HepG2 (cell line): ENCODE measurements around the gene TTC23L. TPM values are rescaled to one million over a fixed set of nuclear protein-coding genes. Genes with fewer than 3 reads are reported as not detected.

Experiments used
- AHR ChIP-seq: IDR thresholded peaks from 2 replicates; pipeline ENCODE4 v1.6.1; 2018; ENCODE audit warnings: missing genetic modification reagents, missing compliant biosample characterization
- ARNTL ChIP-seq: sonication (generic); formaldehyde crosslinking; IDR thresholded peaks from 2 replicates; pipeline ENCODE4 v1.4.0; 2020; ENCODE audit warnings: mild to moderate bottlenecking, missing genetic modification reagents
- ELF1 ChIP-seq: sonication (generic); formaldehyde crosslinking; IDR thresholded peaks from 2 replicates; pipeline ENCODE4 v1.4.0; 2020; ENCODE audit warnings: missing genetic modification reagents
- FOSL2 ChIP-seq: sonication (generic); formaldehyde crosslinking; IDR thresholded peaks from 2 replicates; pipeline ENCODE4 v1.4.0; 2020; ENCODE audit warnings: missing genetic modification reagents
- GPN1 ChIP-seq: sonication (generic); formaldehyde crosslinking; IDR thresholded peaks from 2 replicates; pipeline ENCODE4 v1.5.1; 2020; ENCODE audit warnings: missing genetic modification reagents, borderline replicate concordance
- MTA1 ChIP-seq: sonication (generic); formaldehyde crosslinking; IDR thresholded peaks from 2 replicates; pipeline ENCODE4 v1.4.0; 2020; ENCODE audit warnings: missing genetic modification reagents, mild to moderate bottlenecking, borderline replicate concordance
- MYNN ChIP-seq: sonication (generic); formaldehyde crosslinking; IDR thresholded peaks from 2 replicates; pipeline ENCODE4 v1.4.0; 2020; ENCODE audit warnings: mild to moderate bottlenecking, low read depth, missing genetic modification reagents
- PPARG ChIP-seq: conservative IDR thresholded peaks from 2 replicates; pipeline ENCODE4 v1.6.1; 2016; ENCODE audit warnings: missing biosample characterization, missing genetic modification reagents
- RXRB ChIP-seq: IDR thresholded peaks from 2 replicates; pipeline ENCODE4 v1.6.1; 2016; ENCODE audit warnings: borderline replicate concordance, missing genetic modification reagents, missing compliant biosample characterization
- ZBTB38 ChIP-seq: sonication (generic); formaldehyde crosslinking; IDR thresholded peaks from 2 replicates; pipeline ENCODE4 v1.5.1; 2020; ENCODE audit warnings: mild to moderate bottlenecking, missing genetic modification reagents
- ZNF20 ChIP-seq: sonication (generic); formaldehyde crosslinking; IDR thresholded peaks from 2 replicates; pipeline ENCODE4 v1.4.0; 2020; ENCODE audit warnings: mild to moderate bottlenecking, moderate library complexity, missing genetic modification reagents
- ZNF484 ChIP-seq: sonication (generic); formaldehyde crosslinking; IDR thresholded peaks from 2 replicates; pipeline ENCODE4 v1.5.1; 2020; ENCODE audit warnings: mild to moderate bottlenecking, low read depth, missing genetic modification reagents, borderline replicate concordance
- ZNF607 ChIP-seq: sonication (generic); formaldehyde crosslinking; IDR thresholded peaks from 2 replicates; pipeline ENCODE4 v1.5.1; 2020; ENCODE audit warnings: missing genetic modification reagents, mild to moderate bottlenecking, borderline replicate concordance
- polyA plus RNA-seq, 8 experiments: library from polyadenylated mRNA; depleted of rRNA in 3 of 8; stranded (reverse) in 7 of 8; unstranded in 1 of 8; fragments of >200 nt; fragmentation: Illumina TruSeq in 4 of 8; extraction: Trizol in 4 of 8; gene quantifications; 2 replicates each; pipeline versions ENCODE4 v1.2.1 to v1.2.3, GENCODE V29; 2011 to 2016; ENCODE audit warnings: low read depth in 4 of 8, missing spikeins in 1 of 8, mixed read lengths in 1 of 8; ENCODE audit not compliant: insufficient read depth in 1 of 8
- total RNA-seq, 5 experiments: library from RNA; depleted of rRNA; stranded (reverse); fragments of >200 nt; fragmentation: Illumina TruSeq; extraction: Trizol; gene quantifications; 2 replicates each; pipeline ENCODE4 v1.2.3, GENCODE V29; 2016; ENCODE audit warnings: low read depth in 1 of 5
- TF ChIP-seq, protein P1 (sequence below): sonication (generic); formaldehyde crosslinking; IDR thresholded peaks from 2 replicates; pipeline ENCODE4 v1.4.0; 2020; ENCODE audit warnings: missing genetic modification reagents, borderline replicate concordance
- TF ChIP-seq, protein P2 (sequence below): sonication (generic); formaldehyde crosslinking; IDR thresholded peaks from 2 replicates; pipeline ENCODE4 v1.9.0; 2022; ENCODE audit warnings: missing genetic modification reagents, mild to moderate bottlenecking, borderline replicate concordance
- TF ChIP-seq, protein P3 (sequence below): sonication (generic); formaldehyde crosslinking; IDR thresholded peaks from 2 replicates; pipeline ENCODE4 v1.4.0; 2020; ENCODE audit warnings: low read depth, mild to moderate bottlenecking, missing genetic modification reagents
- TF ChIP-seq, protein P4 (sequence below): sonication (generic); formaldehyde crosslinking; IDR thresholded peaks from 2 replicates; pipeline ENCODE4 v1.5.1; 2020; ENCODE audit warnings: missing genetic modification reagents, mild to moderate bottlenecking, borderline replicate concordance
- TF ChIP-seq, protein P5 (sequence below): IDR thresholded peaks from 2 replicates; pipeline ENCODE4 v1.6.1; 2016; ENCODE audit warnings: missing biosample characterization, missing genetic modification reagents, low read depth

The TTC23L gene
- total and polyA plus RNA-seq, 2 of the 13 experiments (the other 11 are each of a cell fraction or from before 2014, with no cell fraction given): 0.37 to 1.4 TPM

DNA sequence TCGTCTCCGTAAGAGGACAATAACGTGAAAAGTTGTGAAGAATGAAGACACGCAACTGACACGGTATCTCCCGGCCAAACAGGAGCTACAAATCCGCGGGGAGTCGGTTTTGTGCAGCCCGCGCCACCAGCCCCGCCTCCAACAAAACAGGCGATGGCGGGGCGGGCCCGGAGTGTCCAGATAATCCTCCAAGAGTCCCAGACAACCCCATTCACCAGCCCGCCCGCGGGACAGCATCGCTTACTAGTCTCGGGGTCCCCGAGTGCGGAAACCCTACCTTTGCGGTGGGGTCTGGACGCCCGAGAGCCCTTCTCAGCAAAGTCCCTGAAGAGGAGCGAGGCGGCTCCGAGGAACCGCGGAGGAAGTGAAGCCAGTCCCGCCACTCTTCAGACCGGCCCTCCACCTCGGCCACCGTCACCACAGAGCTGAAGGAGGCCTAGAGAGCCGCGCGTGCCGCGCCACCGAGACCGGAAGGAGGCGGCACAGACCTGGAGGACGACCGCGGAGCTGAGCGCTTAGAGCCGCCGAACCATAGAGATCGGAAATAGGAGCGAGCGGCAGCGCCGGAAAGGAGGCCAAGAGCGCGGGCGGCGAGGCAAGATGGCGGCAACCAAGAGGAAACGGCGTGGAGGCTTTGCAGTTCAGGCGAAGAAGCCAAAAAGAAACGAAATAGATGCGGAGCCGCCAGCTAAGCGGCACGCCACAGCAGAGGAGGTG lies 76.3 kb downstream of the TTC23L start, which contains the start of the genes BRIX1 and RAD1 (continued):
- TF ChIP-seq, protein P1, sequence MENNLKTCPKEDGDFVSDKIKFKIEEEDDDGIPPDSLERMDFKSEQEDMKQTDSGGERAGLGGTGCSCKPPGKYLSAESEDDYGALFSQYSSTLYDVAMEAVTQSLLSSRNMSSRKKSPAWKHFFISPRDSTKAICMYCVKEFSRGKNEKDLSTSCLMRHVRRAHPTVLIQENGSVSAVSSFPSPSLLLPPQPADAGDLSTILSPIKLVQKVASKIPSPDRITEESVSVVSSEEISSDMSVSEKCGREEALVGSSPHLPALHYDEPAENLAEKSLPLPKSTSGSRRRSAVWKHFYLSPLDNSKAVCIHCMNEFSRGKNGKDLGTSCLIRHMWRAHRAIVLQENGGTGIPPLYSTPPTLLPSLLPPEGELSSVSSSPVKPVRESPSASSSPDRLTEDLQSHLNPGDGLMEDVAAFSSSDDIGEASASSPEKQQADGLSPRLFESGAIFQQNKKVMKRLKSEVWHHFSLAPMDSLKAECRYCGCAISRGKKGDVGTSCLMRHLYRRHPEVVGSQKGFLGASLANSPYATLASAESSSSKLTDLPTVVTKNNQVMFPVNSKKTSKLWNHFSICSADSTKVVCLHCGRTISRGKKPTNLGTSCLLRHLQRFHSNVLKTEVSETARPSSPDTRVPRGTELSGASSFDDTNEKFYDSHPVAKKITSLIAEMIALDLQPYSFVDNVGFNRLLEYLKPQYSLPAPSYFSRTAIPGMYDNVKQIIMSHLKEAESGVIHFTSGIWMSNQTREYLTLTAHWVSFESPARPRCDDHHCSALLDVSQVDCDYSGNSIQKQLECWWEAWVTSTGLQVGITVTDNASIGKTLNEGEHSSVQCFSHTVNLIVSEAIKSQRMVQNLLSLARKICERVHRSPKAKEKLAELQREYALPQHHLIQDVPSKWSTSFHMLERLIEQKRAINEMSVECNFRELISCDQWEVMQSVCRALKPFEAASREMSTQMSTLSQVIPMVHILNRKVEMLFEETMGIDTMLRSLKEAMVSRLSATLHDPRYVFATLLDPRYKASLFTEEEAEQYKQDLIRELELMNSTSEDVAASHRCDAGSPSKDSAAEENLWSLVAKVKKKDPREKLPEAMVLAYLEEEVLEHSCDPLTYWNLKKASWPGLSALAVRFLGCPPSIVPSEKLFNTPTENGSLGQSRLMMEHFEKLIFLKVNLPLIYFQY: no peak
- TF ChIP-seq ARNTL: peak; percentile 73; the same call in 1 of the 2 replicates
- peak; percentile 27; the same call in 1 of the 2 replicates for TF ChIP-seq PPARG (CRISPR knock-in tag)
- peak; percentile 98 for TF ChIP-seq ELF1
- TF ChIP-seq, protein P2, sequence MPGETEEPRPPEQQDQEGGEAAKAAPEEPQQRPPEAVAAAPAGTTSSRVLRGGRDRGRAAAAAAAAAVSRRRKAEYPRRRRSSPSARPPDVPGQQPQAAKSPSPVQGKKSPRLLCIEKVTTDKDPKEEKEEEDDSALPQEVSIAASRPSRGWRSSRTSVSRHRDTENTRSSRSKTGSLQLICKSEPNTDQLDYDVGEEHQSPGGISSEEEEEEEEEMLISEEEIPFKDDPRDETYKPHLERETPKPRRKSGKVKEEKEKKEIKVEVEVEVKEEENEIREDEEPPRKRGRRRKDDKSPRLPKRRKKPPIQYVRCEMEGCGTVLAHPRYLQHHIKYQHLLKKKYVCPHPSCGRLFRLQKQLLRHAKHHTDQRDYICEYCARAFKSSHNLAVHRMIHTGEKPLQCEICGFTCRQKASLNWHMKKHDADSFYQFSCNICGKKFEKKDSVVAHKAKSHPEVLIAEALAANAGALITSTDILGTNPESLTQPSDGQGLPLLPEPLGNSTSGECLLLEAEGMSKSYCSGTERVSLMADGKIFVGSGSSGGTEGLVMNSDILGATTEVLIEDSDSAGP (CRISPR knock-in tag): peak; percentile 86; the same call in 1 of the 2 replicates
- TF ChIP-seq FOSL2 (CRISPR knock-in tag): peak; percentile 57; the same call in 1 of the 2 replicates
- TF ChIP-seq, protein P3, sequence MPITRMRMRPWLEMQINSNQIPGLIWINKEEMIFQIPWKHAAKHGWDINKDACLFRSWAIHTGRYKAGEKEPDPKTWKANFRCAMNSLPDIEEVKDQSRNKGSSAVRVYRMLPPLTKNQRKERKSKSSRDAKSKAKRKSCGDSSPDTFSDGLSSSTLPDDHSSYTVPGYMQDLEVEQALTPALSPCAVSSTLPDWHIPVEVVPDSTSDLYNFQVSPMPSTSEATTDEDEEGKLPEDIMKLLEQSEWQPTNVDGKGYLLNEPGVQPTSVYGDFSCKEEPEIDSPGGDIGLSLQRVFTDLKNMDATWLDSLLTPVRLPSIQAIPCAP: 0 out of 2 replicates have a peak, but pooled peaks have one; percentile 43
- TF ChIP-seq MTA1 (CRISPR knock-in tag): peak; percentile 77; the same call in 1 of the 2 replicates
- no peak for TF ChIP-seq ZNF484
- TF ChIP-seq AHR (CRISPR knock-in tag): peak; percentile 41; the same call in 1 of the 2 replicates
- TF ChIP-seq ZNF607 (CRISPR knock-in tag): no peak
- TF ChIP-seq ZBTB38 (CRISPR knock-in tag): peak; percentile 40
- 0 out of 2 replicates have a peak, but pooled peaks have one; percentile 47 for TF ChIP-seq ZNF20 (CRISPR knock-in tag)
- TF ChIP-seq RXRB (CRISPR knock-in tag): 0 out of 2 replicates have a peak, but pooled peaks have one; percentile 15
- TF ChIP-seq MYNN (CRISPR knock-in tag): no peak
- TF ChIP-seq GPN1 (CRISPR knock-in tag): no peak
- TF ChIP-seq, protein P4, sequence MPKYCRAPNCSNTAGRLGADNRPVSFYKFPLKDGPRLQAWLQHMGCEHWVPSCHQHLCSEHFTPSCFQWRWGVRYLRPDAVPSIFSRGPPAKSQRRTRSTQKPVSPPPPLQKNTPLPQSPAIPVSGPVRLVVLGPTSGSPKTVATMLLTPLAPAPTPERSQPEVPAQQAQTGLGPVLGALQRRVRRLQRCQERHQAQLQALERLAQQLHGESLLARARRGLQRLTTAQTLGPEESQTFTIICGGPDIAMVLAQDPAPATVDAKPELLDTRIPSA (CRISPR knock-in tag): no peak
- TF ChIP-seq, protein P5, sequence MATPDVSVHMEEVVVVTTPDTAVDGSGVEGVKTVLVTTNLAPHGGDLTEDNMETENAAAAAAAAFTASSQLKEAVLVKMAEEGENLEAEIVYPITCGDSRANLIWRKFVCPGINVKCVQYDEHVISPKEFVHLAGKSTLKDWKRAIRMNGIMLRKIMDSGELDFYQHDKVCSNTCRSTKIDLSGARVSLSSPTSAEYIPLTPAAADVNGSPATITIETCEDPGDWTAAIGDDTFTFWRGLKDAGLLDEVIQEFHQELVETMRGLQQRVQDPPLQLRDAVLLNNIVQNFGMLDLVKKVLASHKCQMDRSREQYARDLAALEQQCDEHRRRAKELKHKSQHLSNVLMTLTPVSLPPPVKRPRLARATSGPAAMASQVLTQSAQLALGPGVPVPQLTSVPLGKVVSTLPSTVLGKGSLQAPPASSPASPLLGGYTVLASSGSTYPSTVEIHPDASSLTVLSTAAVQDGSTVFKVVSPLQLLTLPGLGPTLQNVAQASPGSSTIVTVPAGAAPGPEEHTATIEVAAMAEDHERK (CRISPR knock-in tag): peak; percentile 55; the same call in 1 of the 2 replicates
